Hepatic stellate cell (primary cell): ENCODE measurements around the gene TRMT44.
"Not testable (repeated sequence)": the region's sequence is repeated elsewhere in the genome, so short reads cannot be mapped to it uniquely, and the experiment has no call there.

Experiments used
- DNase-seq: peaks from one replicate; pipeline ENCODE4 v3.0.0; 2011; ENCODE audit warnings: low spot score

Gene TRMT44

DNA sequence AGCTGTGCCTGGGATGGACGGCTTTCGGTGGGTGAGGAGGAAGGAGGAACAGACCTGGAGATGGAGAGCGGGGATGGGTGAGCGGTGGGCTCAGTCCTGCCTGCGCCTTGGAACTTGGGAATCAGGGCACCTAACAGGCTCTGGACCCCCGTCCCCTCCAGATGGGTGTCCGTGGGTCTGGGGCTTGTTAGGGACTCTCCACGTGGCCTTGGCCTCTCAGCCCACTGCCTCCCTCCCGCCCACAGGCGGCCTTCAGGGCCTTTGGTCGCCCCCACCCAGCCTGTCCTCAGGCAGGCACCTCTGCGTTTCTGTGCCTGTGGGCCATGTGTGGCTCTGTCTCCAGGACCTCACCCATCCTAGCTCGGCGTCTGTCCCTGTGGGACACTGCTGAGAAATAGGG, 29.0 kb downstream of the TRMT44 start:
- DNase-seq = no peak

DNA sequence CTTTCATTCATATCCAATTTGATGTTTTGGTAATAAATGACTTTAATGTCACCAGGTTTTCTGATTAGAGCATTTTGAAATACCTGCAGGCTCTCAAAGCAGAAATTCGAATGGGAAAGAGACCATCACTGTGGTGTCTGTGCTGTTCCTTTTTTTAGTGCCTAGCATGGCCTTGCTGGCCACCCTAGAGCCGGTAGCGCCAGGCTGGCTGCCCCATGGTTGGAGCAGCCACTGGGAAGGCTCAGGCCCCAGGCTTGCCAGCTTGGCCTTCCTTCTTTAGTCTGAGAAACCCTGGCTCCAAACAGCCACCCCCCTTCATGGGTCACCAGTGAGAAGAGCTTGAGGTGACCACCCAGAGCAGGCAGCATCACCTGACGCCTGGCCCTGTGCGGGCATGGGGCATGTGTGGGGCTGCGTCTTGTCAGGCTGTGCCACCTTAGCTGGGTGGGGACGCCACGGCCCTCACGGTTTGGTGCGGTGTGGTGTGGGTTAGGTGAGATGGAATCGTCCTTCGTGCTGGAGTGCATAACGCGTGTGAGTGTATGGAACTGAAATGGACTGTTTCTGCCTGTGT, 30.0 kb downstream of the TRMT44 start:
- DNase-seq = no peak

DNA sequence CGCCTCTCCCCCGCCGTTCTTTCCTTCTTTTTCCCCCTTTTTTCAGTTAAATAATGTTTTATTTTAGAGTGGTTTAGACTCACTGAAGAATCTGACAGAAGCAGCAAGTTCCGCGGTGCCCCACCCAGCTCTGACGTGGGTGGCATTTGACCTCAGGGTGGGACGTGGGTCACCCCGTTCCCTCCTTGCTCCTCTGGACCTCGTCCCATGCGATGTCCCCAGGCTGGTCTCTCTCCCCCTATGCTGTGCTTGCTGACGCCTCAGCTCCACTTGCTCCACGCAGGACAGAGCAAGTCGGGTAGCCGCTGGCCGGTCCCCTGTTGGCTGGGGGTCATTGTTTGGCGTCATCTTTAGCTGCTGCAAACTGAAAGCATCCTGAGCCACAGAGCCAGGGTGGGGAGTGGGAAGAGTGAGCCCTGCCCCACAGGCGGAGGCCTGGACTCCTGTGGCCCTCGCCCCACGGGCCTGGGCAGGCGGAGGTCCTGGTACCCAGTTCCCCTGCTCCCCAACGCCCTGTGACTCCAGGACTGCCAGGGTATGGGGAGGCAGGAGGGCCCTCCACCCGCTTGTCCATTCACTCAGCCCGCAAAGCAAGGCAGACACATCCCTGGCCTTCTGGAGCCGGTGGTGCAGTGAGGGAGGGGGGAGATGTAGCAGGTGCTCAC, 30.8 kb downstream of the TRMT44 start:
- DNase-seq = no peak

DNA sequence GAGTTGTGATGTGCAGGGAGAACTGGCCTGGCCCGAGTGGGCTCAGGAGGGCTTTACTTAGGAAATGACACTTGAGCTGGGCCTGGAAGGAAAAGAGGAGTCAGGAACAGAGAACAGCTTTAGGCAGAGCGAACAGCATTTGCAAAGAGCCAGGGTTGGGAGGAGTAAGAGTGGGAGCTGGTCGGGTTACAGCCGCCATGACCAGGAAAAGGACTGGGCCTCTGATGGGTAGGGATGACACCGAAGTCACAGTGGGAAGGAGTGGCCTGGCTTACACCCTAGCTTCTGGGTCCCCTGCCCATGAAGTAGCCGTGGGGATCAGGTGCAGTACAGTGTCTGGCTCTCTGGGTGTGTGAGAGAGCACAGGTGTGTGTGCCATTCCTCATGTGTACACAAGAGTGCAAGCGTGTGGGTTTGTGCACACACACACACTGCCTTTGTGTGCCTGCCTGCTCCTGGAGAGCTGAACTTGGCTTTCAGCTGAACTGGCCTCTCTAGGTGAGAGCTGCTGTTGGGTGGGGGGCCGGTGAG, 31.6 kb downstream of the TRMT44 start:
- peak; percentile 34 for DNase-seq

DNA sequence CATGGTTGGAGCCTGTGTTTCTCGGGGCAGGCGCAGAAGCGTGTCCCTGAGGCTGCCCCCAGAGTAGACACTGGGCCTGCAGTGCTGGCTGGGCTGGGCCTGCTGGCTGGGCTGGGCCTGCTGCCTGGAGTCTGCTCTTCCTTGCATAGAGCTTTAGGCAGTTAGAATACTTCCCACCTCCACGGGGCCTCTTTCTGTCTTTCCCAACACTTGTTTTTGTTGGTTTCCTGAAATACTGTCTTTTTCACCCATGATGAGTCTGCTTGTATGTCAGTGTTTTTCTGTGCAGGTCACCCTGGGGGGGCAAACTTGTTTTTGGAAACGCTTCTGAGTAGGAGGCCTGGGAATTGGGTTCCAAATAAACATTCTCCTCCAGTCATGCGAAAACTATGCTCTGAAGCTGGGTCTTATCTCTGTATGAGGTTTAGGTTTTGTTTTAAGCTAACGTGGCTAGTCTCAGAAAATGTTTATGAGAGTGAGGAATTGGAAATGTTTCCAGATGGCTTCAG, 32.2 kb downstream of the TRMT44 start:
- peak; percentile 97 for DNase-seq

DNA sequence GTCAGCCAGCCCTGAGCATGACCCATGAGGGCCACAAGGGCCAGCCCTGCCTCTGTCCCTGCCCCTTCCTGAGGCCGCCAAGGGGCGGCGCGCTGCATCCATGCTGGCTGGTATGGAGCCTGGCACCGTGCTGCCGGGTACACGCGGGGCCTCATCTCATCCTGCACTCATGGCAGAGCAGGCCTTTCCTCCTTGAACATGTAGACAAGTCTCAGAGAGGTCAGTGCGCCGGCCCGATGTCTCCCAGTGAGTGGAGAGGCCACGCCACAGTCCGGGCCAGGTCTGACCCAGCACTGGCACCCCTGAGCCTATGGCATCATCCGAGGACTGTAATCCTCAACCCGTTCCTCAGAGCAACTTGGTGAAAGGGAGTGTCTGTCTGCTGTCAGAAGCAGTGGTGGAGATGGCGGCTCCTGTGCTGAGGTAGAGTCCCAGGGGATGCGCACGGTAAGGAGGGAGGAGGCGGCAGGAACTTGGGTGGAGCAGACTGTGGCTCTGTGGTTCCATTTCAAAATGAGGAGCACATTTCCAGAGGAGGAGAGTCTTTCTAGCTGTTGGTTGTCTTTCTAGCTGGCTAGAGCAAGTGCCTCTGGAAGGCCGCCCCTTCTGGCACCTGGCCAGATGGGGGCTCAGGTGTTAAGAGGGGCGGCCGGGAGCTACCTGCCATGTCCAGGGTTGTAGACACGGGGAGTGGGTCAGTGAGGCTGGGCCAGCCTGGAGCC, 32.8 kb downstream of the TRMT44 start:
- DNase-seq = peak; percentile 52

DNA sequence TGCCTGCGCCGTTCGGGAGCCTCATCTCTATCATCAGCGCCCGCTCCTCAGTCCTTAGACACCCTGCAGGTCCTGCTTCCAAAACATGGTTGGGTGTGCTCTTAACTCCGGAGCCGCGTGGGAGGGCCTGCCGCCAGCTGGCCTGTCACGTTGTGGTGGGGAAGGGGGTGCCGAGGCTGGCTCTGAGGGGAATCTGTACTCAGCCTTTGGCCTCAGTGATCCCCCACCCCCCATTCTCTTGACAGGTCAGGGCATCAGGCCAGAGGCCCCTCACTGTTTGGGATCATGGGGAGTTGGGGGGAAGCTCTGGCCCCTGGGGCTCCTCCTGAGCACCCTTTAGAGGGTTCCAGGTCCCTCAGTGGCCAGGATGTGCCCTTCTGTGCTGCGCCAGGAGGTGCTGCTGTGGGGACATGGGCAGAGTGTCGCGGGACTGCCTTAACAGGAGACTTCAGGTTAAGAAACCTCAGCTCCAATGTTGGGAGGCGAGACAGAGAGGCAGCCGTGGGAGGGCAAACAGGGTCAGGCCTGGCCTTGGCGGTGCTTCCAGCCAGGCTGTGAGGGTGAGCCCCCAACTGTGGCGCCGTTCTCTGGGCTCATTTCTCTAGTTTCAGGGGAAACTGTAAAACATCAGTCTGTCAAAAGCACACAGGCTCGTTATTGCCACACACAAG, 33.5 kb downstream of the TRMT44 start:
- DNase-seq = no peak

DNA sequence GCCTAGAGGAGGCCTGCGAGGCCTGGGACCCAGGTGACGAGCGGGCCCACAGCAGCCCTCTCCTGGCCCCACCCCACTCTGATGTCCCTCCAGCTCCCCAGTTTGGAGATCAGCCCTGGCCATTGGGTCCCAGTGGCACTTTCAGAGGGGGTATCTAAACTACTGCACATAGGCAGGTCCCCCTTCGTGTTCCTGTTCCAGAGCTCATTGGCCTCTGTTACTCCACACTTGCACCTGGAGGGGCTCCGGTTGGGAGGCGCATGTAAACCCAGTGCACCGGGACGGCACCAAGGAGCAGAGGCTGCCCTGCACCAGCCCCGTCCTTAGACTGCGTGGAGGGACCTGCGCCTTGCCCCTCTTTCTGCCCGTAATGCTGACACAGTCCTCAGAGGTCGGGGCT, 34.3 kb downstream of the TRMT44 start:
- no peak for DNase-seq

DNA sequence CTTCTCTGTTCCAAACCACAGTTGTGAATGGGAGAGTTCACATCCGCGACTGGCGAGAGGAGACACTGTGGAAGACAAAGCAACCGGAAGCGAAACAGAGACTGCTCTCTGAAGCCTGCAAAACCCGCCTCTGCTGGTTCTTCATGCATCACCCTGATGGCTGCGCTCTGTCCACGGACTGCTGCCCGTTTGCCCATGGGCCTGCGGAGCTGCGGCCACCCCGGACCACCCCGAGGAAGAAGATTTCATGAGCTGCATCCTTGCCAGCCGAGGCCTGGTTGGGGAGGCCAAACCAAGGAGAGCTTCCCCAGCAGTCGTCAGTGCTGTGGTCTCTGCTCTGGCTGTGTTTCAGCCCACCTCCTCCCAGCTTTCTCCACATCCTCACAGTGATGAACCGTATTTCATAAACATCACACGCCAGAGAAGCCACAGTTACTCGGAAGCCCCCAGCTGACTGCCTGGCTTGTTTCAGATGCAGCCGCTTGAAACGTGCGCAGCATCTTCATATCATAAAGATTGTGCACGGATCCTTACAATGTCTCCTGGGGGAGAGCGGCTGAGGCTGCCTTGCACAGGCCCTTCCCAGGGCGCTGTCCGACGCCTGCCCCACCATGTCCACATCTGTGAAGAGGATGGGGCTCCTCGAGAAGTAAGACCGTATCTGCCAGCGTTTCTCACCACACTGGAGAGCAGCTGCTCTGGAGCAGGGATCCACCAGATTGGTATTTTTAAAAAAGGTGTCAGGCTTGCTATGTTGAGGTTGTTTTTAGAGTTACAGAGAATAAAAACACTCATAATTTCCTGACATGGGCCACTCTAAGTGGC, 35.4 kb downstream of the TRMT44 start:
- no peak for DNase-seq

DNA sequence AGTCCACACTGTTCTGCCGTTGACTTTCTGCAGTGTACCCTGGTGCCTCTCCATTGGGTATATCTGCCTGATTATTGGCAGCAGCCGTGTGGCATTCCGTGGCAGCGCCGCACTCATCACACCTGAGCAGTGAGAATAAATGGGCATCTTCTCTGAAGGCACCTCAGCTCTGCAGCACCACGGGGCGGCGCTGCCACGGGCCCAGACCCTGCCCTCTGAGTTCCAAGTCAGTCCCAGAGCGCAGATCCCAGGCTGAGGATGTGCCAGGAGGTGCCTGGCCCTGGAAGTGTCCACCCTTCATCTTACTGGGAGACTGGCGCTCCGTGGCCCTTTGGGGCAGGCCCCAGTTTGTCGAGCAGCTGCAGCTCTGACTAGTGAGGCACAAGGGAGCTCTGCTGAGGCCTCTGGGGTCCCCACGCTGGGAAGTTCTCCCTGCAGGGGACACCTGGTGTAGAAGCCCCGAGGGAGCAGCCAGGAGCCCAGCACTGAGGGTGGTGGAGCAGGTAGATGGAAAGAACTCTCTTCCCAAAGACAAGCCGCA, 36.6 kb downstream of the TRMT44 start:
- no peak for DNase-seq

DNA sequence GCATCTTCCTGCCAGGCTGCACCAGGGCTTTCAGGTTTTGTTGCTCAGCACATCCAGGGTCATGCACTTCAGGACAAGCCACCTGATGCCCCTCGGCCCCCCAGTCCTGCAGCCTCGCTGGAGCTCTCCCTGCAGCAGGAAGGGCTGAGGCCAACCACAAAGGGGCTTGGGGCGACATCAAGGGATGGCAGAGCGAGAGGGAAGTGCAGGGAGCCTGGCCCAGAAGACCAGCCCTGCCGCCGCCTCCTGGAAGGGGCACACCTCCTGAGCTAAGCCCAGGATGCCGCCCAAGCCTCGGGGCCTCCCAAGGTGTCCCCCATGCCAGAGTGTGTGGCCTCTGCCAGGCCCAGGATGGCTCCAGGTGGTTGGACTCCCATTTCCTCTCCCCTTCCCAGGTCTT, 37.1 kb downstream of the TRMT44 start:
- no peak for DNase-seq

DNA sequence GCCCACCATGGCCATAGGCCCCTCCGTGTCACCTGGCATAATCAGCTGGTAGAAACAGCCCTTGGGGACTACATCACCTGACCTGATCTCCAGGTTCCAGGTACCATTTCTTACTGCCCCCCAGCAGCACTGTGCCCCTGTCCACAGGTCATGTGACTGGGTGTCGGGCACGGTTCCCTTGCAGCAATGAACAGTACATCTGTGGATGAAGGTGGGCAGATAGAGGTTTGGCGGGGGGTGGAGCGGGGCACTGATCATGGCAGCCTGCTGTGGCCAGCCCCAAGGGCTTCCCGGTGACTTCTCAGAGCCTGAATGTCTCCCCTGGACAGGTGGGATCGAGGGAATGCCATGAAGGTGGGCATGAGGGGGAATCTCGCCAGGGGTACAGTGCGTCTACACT, 37.8 kb downstream of the TRMT44 start:
- DNase-seq = no peak

DNA sequence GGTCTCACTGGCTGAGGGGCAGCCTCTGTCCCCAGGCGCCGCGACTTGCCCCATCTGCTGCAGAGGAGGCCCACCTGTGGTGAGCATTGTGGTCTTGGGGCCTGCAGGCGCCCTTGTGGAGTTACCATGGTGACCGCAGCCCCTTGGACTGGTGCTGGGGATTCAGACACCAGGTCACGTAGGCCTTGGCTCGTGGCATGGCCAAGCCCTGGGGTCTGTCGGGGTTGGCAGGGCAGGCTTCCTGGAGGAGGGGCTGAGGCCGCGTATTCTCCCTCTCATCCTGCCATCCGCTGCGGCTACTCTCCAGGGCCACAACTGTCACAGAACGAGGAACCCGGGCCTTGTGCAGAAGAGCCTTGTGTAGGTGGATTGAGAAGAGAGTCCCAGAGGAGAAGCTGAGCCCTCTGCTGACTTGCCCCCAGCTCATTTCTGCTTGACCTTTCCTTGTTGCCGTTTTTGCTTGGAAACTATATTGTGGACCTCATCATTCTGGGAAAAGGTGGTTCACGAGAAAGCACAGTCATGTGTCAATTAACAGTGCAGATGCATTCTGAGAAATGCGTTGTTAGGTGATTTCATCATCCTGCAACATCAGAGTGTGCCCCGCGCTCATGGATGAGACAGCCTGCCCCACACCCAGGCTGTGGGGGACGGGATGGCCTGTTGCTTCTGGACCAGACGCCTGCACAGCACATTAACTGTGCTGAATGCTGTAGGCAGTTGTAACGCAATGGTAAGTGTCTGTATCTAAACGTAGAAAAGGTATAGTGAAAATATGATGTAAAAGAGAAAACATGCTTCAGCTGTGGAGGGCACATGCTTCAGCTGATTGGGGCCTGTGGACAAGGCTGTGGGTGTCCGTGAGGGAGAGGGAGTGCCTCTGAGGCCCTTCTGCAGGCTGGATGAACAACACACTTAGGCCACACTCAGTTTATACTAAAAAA, 38.5 kb downstream of the TRMT44 start:
- DNase-seq = no peak

DNA sequence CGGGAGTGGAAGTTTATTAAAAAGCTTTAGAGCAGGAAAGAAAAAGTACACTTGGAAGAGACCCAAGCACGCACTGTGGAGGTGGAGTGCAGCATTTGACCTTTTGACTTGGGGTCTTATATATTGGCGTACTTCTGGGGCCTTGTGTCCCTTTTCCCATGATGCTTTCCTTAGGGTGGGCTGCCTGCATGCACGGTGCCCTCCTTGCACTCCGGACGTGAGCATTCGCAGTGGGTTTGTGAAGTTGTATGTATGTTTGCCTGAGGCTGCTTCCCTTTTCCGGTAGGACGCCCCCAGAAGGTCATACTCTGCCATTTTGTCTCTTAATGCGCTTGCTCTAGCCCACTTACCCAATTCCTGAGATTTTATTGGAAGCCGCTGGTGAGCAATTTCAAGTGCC, 39.6 kb downstream of the TRMT44 start:
- DNase-seq = no peak

DNA sequence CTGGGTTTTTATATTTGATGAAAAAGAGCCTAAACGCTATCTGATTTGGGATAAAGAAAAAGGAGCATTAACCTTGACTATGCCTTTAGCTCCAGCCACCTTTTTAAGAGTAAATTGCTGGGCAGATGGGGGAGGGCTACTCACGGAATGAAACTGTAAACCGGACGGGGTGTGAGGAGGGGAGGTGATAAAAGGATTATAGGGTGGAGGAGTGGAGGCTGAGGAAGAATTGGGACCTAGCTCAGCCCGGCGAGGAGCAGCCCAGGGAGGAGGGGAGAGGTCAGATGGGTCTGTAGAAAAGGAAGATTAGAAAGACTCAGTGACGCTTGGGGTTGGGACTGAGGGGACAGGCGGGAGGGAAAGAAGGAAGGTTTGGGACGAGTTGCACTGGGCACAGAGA, 46.1 kb downstream of the TRMT44 start:
- not testable (repeated sequence) for DNase-seq

DNA sequence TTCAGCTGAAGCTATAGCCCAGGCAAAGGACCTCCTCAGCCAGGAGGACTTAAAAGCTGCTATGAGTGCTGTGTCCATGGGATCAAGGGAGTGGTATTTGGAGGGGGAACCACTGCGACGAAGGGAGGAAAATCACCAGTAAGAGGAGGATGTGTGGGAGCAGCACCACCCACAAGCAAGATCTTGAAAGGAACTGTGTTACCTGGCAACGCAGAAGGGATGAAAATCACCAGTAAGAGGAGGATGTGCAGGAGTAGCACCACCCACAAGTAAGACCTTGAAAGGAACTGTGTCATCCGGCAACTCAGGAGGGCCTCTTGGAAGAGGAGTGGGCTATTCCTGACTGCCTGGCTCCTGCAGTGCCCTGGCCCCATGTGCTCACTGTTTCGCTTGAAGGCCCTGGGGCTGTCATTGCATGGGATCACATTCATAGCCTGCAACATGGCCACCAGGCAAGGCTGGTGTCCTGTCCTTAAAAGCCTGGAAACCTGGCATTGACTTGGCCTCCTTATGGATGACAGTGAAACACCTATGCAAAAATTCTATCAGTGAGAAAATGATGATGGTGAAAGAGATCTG, 48.3 kb downstream of the TRMT44 start:
- no peak for DNase-seq

DNA sequence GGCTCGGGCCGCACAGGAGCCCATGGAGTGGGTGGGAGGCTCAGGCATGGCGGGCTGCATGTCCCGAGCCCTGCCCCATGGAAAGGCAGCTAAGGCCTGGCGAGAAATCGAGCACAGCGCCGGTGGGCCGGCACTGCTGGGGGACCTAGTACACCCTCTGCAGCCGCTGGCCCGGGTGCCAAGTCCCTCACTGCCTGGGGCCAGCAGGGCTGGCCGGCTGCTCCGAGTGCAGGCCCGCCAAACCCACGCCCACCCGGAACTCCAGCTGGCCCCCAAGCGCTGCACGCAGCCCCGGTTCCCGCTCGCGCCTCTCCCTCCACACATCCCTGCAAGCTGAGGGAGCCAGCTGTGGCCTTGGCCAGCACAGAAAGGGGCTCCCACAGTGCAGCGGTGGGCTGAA, 50.9 kb downstream of the TRMT44 start:
- DNase-seq = not testable (repeated sequence)

DNA sequence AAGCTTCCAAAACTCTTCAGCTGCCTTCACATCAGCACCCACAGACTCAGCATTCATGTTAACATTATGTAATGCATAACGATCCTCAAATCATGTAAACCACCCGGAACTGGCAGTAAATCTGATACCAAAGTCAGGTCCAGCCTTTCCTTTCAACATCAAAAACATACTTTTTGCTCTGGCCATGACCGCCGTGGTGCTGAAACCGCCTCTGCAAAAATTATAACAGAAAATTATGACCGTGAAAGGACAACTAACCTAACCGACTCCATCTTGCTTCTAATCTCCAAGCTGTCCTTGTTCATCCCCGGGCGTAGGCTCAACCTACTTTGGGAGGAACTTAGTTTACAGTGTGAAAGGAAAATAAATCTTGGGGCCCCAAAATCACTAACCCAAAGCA, 51.6 kb downstream of the TRMT44 start:
- no peak for DNase-seq

DNA sequence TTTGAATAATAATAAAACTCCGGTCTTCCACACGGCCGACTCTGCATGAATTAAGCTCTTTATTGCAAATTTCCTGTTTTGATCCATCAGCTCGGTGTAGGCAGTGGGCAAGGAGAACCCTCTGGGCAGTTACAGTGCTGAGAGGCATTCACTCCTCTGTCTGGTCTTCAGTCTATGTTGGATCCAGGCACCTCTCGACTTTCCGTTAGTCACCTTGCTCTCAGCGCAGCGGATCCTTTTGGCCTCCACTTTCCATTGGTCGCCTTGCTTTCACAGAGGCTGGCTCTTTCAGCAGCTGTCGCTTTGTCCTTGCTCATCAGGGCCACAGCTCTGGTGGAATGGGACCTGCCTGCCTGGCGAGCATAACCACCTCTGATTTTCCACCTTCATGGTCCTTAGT, 52.9 kb downstream of the TRMT44 start:
- no peak for DNase-seq

DNA sequence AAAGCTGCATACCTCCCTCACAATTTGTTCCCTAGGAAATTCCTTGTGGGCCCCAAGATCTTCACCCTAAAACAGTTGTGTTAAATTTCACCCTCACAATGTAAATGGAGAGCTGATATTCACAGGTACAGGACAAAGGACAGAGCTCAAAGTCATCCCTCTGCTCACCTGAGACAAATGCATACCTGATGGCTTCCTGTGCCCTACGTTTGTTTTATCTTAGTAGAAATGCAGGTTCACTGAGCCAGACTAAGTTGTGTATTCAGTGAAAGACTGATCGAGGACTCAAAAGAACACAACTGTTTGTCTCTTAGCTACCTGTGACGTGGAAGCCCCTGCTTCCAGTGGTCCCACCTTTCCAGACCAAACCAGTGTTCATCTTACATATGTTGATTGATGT, 53.6 kb downstream of the TRMT44 start:
- no peak for DNase-seq
